Mononuclear cell (primary cell): ENCODE measurements around the gene AMFR. TPM values are rescaled to one million over a fixed set of nuclear protein-coding genes. Genes with fewer than 3 reads are reported as not detected.
A peak's percentile ranks its signal among the peaks of the same experiment; 100 is the strongest.

Experiments used
- H3K27me3 ChIP-seq: 2 replicates; pipeline ENCODE4 v1.6.0; 2011; ENCODE audit warnings: low read length, control low read depth; ENCODE audit not compliant: insufficient read depth
- H3K4me1 ChIP-seq: 2 replicates; pipeline ENCODE4 v1.5.1; 2011; ENCODE audit warnings: mild to moderate bottlenecking, low read length, control low read depth; ENCODE audit not compliant: insufficient read depth
- H3K4me3 ChIP-seq: 2 replicates; pipeline ENCODE4 v1.5.1; 2011; ENCODE audit warnings: mild to moderate bottlenecking, low read length, moderate library complexity
- H3K9me3 ChIP-seq: 2 replicates; pipeline ENCODE4 v1.5.1; 2011; ENCODE audit warnings: low read depth, mild to moderate bottlenecking, control low read depth, low read length
- total RNA-seq: library from RNA; depleted of rRNA; stranded (reverse); fragments of >200 nt; gene quantifications from one replicate; pipeline ENCODE4 v1.2.3, GENCODE V29; 2012

AMFR gene
- 193 TPM for total RNA-seq

GRCh38 chr16:56425439-56425832, at the start of gene AMFR:
Gene AMFR (minus strand): TSS chr16:56425545. CDS start chr16:56425327, 218 bp downstream.
- no peaks in the 10 kb centered on the region for H3K9me3 ChIP-seq
- H3K4me3 ChIP-seq, result peak within 1 kb of the TSS; percentile 82
- H3K4me1 ChIP-seq, result peaks cover 42% of the 10 kb centered on the region
- no peaks in the 10 kb centered on the region for H3K27me3 ChIP-seq

GRCh38 chr16:56470666-56471065, 45.3 kb upstream of the AMFR start:
- no peak overlapping the region for H3K4me3 ChIP-seq
- H3K27me3 ChIP-seq, result no peaks in the 10 kb centered on the region
- H3K9me3 ChIP-seq, result no peaks in the 10 kb centered on the region
- no peaks in the 10 kb centered on the region for H3K4me1 ChIP-seq

- Histone ChIP-seq H3K4me3 (no peak overlapping the region), H3K4me1 (no peaks in the 10 kb centered on the region), H3K9me3 (no peaks in the 10 kb centered on the region), H3K27me3 (no peaks in the 10 kb centered on the region)
These were observed 44.9 kb upstream of the AMFR start for GRCh38 chr16:56470232-56470631.

- Histone ChIP-seq H3K4me3 (no peak overlapping the region), H3K9me3 (no peaks in the 10 kb centered on the region), H3K4me1 (no peaks in the 10 kb centered on the region), H3K27me3 (no peaks in the 10 kb centered on the region)
These were observed 44.4 kb upstream of the AMFR start for GRCh38 chr16:56469748-56470147.

GRCh38 chr16:56468800-56469199, 43.5 kb upstream of the AMFR start:
- Histone ChIP-seq H3K4me1 (no peaks in the 10 kb centered on the region), H3K9me3 (no peaks in the 10 kb centered on the region), H3K27me3 (no peaks in the 10 kb centered on the region), H3K4me3 (no peak overlapping the region)

- no peaks in the 10 kb centered on the region for H3K9me3 ChIP-seq
- no peak overlapping the region for H3K4me3 ChIP-seq
- H3K27me3 ChIP-seq, result no peaks in the 10 kb centered on the region
- H3K4me1 ChIP-seq, result no peaks in the 10 kb centered on the region
These were observed 41.0 kb upstream of the AMFR start for GRCh38 chr16:56466344-56466743.

GRCh38 chr16:56463153-56463552, 37.8 kb upstream of the AMFR start:
- Histone ChIP-seq H3K27me3 (no peaks in the 10 kb centered on the region), H3K4me3 (no peak overlapping the region), H3K4me1 (no peaks in the 10 kb centered on the region), H3K9me3 (no peaks in the 10 kb centered on the region)

GRCh38 chr16:56462064-56462796, 36.9 kb upstream of the AMFR start:
- Histone ChIP-seq H3K9me3 (no peaks in the 10 kb centered on the region), H3K4me3 (no peak overlapping the region), H3K4me1 (no peaks in the 10 kb centered on the region), H3K27me3 (no peaks in the 10 kb centered on the region)

GRCh38 chr16:56460101-56460500, 34.8 kb upstream of the AMFR start:
- H3K9me3 ChIP-seq, result no peaks in the 10 kb centered on the region
- no peaks in the 10 kb centered on the region for H3K27me3 ChIP-seq
- no peak overlapping the region for H3K4me3 ChIP-seq
- H3K4me1 ChIP-seq, result no peaks in the 10 kb centered on the region

GRCh38 chr16:56457927-56458470, 32.7 kb upstream of the AMFR start:
- Histone ChIP-seq H3K9me3 (no peaks in the 10 kb centered on the region), H3K4me1 (no peaks in the 10 kb centered on the region), H3K4me3 (no peak overlapping the region), H3K27me3 (no peaks in the 10 kb centered on the region)

- peak overlapping the region; percentile 72 for H3K4me3 ChIP-seq
- H3K27me3 ChIP-seq, result no peaks in the 10 kb centered on the region
- H3K9me3 ChIP-seq, result no peaks in the 10 kb centered on the region
- peaks cover 31% of the 10 kb centered on the region for H3K4me1 ChIP-seq
These were observed 26.7 kb upstream of the AMFR start for GRCh38 chr16:56451753-56452689.

GRCh38 chr16:56450986-56451752, 25.8 kb upstream of the AMFR start, which contains the start of the genes NUDT21 and OGFOD1:
Gene NUDT21 (minus strand): TSS chr16:56451332. CDS start chr16:56451202, 130 bp downstream.
Gene OGFOD1 (plus strand): TSS chr16:56451554. CDS start chr16:56451613, 59 bp downstream.
- H3K4me3 ChIP-seq, result peak within 1 kb of the TSS; percentile 72
- H3K9me3 ChIP-seq, result no peaks in the 10 kb centered on the region
- H3K4me1 ChIP-seq, result peaks cover 31% of the 10 kb centered on the region
- H3K27me3 ChIP-seq, result no peaks in the 10 kb centered on the region

- Histone ChIP-seq H3K9me3 (no peaks in the 10 kb centered on the region), H3K4me3 (peak overlapping the region; percentile 72), H3K4me1 (peaks cover 31% of the 10 kb centered on the region), H3K27me3 (no peaks in the 10 kb centered on the region)
These were observed 25.1 kb upstream of the AMFR start for GRCh38 chr16:56450275-56450985.

GRCh38 chr16:56448005-56448404, 22.7 kb upstream of the AMFR start:
- H3K4me1 ChIP-seq, result peaks cover 31% of the 10 kb centered on the region
- no peaks in the 10 kb centered on the region for H3K27me3 ChIP-seq
- no peaks in the 10 kb centered on the region for H3K9me3 ChIP-seq
- no peak overlapping the region for H3K4me3 ChIP-seq
